GM12878 (cell line): ENCODE results near the gene MFAP4. TPM values are rescaled to one million over a fixed set of nuclear protein-coding genes. Genes with fewer than 3 reads are reported as not detected.

Experiments
- ATAC-seq: fragments of 200-7000 bp; cut with Tn5 transposase; 3 replicates; pipeline ENCODE4 v1.9.1; 2020; ENCODE audit warnings: mild to moderate bottlenecking, moderate library complexity
- BruUV-seq: library from RNA; stranded (reverse); fragments of 400-500 nt; replicated peaks from 2 replicates; lab custom pipeline; 2021; lab: Mats Ljungman, UMichigan
- CTCF ChIA-PET: fragments of 300-600 bp; sonication (Branson Sonifier 250); formaldehyde crosslinking; extraction: SDS; loops from one replicate; lab custom pipeline; 2021; ENCODE audit warnings: inconsistent platforms; lab: Yijun Ruan, JAX
- POLR2A ChIA-PET: fragments of 350-600 bp; formaldehyde crosslinking; extraction: SDS; loops from one replicate; lab custom pipeline; 2021; ENCODE audit warnings: inconsistent platforms; lab: Charles Lee
- RAD21 ChIA-PET: fragments of 300-600 bp; sonication (Branson Sonifier 250); formaldehyde crosslinking; loops from one replicate; lab custom pipeline; 2023; ENCODE audit warnings: antibody characterized with exemption; ENCODE audit not compliant: unreplicated experiment; lab: Charles Lee
- SMC1A ChIA-PET: fragments of 300-600 bp; sonication (Branson Sonifier 250); formaldehyde crosslinking; loops from one replicate; lab custom pipeline; 2023; ENCODE audit not compliant: unreplicated experiment, uncharacterized antibody; lab: Charles Lee
- DNase-seq: peaks from one replicate; pipeline ENCODE4 v3.0.0-alpha.2; 2011; ENCODE audit warnings: low read depth, low spot score
- FAIRE-seq: peaks from 3 replicates; lab custom pipeline; 2011; peaks lifted over from hg19 to GRCh38; lab: Jason Lieb, UNC
- H2AFZ ChIP-seq: 2 replicates; pipeline ENCODE4 v1.6.0; 2011; ENCODE audit warnings: low read depth, low read length, control low read depth; ENCODE audit not compliant: control insufficient read depth
- H3K27ac ChIP-seq: 2 replicates; pipeline ENCODE4 v1.5.1; 2011; ENCODE audit warnings: control low read depth; ENCODE audit not compliant: control insufficient read depth, insufficient read depth
- H3K27me3 ChIP-seq, 2 experiments: replicated peaks in 1 of 2; 2 replicates each; pipeline versions ENCODE4 v1.6.0 to v1.6.1; 2011; ENCODE audit warnings: low read length in 1 of 2; ENCODE audit not compliant: control insufficient read depth in 2 of 2, insufficient read depth in 2 of 2
- H3K36me3 ChIP-seq, 2 experiments: 2 replicates each; pipeline ENCODE4 v1.5.1; 2011; ENCODE audit warnings: low read length in 1 of 2; ENCODE audit not compliant: control insufficient read depth in 2 of 2, insufficient read depth in 2 of 2
- H3K4me1 ChIP-seq: 2 replicates; pipeline ENCODE4 v1.6.1; 2011; ENCODE audit warnings: mild to moderate bottlenecking, low read length, moderate library complexity, mixed read lengths; ENCODE audit not compliant: control insufficient read depth, insufficient read depth
- H3K4me2 ChIP-seq: 2 replicates; pipeline ENCODE4 v1.6.0; 2011; ENCODE audit warnings: control low read depth; ENCODE audit not compliant: control insufficient read depth, insufficient read depth
- H3K4me3 ChIP-seq: fragments of 200-600 bp; sonication (generic); 2 replicates; pipeline ENCODE4 v1.5.1; 2016
- H3K79me2 ChIP-seq: 2 replicates; pipeline ENCODE4 v1.6.0; 2011; ENCODE audit warnings: low read length; ENCODE audit not compliant: control insufficient read depth, insufficient read depth
- H3K9ac ChIP-seq: 2 replicates; pipeline ENCODE4 v1.8.0; 2011; ENCODE audit warnings: low read length, control low read depth, mixed read lengths; ENCODE audit not compliant: control insufficient read depth, insufficient read depth
- H3K9me3 ChIP-seq: replicated peaks from 3 replicates; pipeline ENCODE4 v1.5.1; 2011; ENCODE audit warnings: mild to moderate bottlenecking, low read length; ENCODE audit not compliant: control insufficient read depth, insufficient read depth
- H4K20me1 ChIP-seq: 2 replicates; pipeline ENCODE4 v1.6.0; 2011; ENCODE audit not compliant: control insufficient read depth, insufficient read depth
- CUX1 ChIP-seq: IDR thresholded peaks from 2 replicates; pipeline ENCODE4 v1.6.1; 2012; ENCODE audit warnings: improper control_type of control experiment, low read depth, low read length; ENCODE audit not compliant: insufficient replicate concordance
- MLLT1 ChIP-seq: fragments of 450-650 bp; IDR thresholded peaks from 2 replicates; pipeline ENCODE4 v1.6.1; 2016; ENCODE audit warnings: mild to moderate bottlenecking
- WGBS: methylation state at CpG from one replicate; pipeline ENCODE4 v1.1.6; 2016; ENCODE audit warnings: low lambda C conversion rate; ENCODE audit not compliant: insufficient replicate concordance, insufficient coverage; ENCODE audit errors: missing lambda C conversion rate; 5-methylcytosine and 5-hydroxymethylcytosine counted together
- in situ Hi-C: fragments of 300-500 bp; cut with MboI; formaldehyde crosslinking; loops from 9 replicates; pipeline ENCODE4 v1.14.3; 2018; ENCODE audit warnings: mixed read lengths
- intact Hi-C: fragments of 100-400 bp; cut with micrococcal nuclease; formaldehyde crosslinking; loops from one replicate; pipeline ENCODE4 v1.14.2; 2022; ENCODE audit not compliant: unreplicated experiment
- polyA plus RNA-seq, 11 experiments: library from polyadenylated mRNA; depleted of rRNA in 4 of 11; unstranded in 6 of 11; stranded (reverse) in 5 of 11; fragments of >200 nt; fragmentation: Nextera tagmentation in 4 of 11; fragmentation: Illumina TruSeq in 1 of 11; extraction: Ambion mirVana in 4 of 11; extraction: Trizol in 1 of 11; gene quantifications; 1 replicate in 1 of 11; 2 replicates in 10 of 11; pipeline versions ENCODE4 v1.2.1 to v1.2.3, GENCODE V29; 2011 to 2016; ENCODE audit warnings: inconsistent platforms in 2 of 11, missing spikeins in 2 of 11, low read depth in 1 of 11
- total RNA-seq, 4 experiments: library from RNA; depleted of rRNA in 3 of 4; stranded (reverse); fragments of >200 nt in 3 of 4; fragmentation: Illumina TruSeq in 1 of 4; extraction: Trizol in 1 of 4; gene quantifications; 2 replicates each; pipeline versions ENCODE4 v1.2.1 to v1.2.3, GENCODE V29; 2013 to 2021

Gene MFAP4
- total and polyA plus RNA-seq, 10 of the 15 experiments (the other 5 are each of a cell fraction or from before 2014, with no cell fraction given): 0.08 to 0.28 (median 0.09) TPM; not detected in 7

GRCh38 chr17:19410091-19410490 is 23.1 kb upstream of the MFAP4 start:
- Histone ChIP-seq H3K27me3 (peaks cover 1 to 3% of the 10 kb centered on the region in 2 experiments), H4K20me1 (no peaks in the 10 kb centered on the region), H3K79me2 (no peaks in the 10 kb centered on the region), H2AFZ (no peak overlapping the region), H3K4me2 (no peak overlapping the region), H3K36me3 (no peaks in the 10 kb centered on the region), H3K9me3 (no peaks in the 10 kb centered on the region), H3K4me3 (no peak overlapping the region), H3K4me1 (no peaks in the 10 kb centered on the region), H3K27ac (no peak overlapping the region), H3K9ac (no peak overlapping the region)
- TF ChIP-seq MLLT1 (no peak), CUX1 (no peak)
- ChIA-PET POLR2A (no interaction called here), CTCF (no interaction called here), SMC1A (no interaction called here), RAD21 (no interaction called here)
- DNase-seq: no peak
- no peak for ATAC-seq
- BruUV-seq: no TSS peak
- no peak for FAIRE-seq
- WGBS: 28% methylated on average over 6 of the region's 6 CpGs
- in situ Hi-C loops (no loop called here), intact Hi-C loops (no loop called here)
